Esophagus squamous epithelium (tissue), 4 donors: Measurements from ENCODE around the gene ITGB4.
"Not testable (repeated sequence)": the region's sequence is repeated elsewhere in the genome, so short reads cannot be mapped to it uniquely, and the experiment has no call there.

Source experiments
- CTCF ChIP-seq, 6 experiments: fragments of 450-650 bp in 4 of 6; fragments of 200-600 bp in 2 of 6; sonication (generic) in 2 of 6; IDR thresholded peaks; one replicate each; pipeline ENCODE4 v1.5.1; 2016 to 2019; ENCODE audit warnings: antibody characterized with exemption in 6 of 6, mild to moderate bottlenecking in 4 of 6, moderate library complexity in 4 of 6
- POLR2A ChIP-seq, 4 donors: fragments of 450-650 bp; IDR thresholded peaks; one replicate each; pipeline ENCODE4 v1.6.1; 2017; ENCODE audit warnings: antibody characterized with exemption in 4 of 4, mild to moderate bottlenecking in 4 of 4, moderate library complexity in 3 of 4

GRCh38 chr17:75778066-75778860 is 57.0 kb downstream of the ITGB4 start:
- TF ChIP-seq CTCF (IDR thresholded peaks at IDR 0.05) = not testable (repeated sequence)
- TF ChIP-seq POLR2A (IDR thresholded peaks at IDR 0.05) = peak in 1 of 4 donors; percentile 11
